HG03175 (cell line): ENCODE measurements around the gene RASGRF2.
"Not testable (repeated sequence)": the region's sequence is repeated elsewhere in the genome, so short reads cannot be mapped to it uniquely, and the experiment has no call there.

Experiments
- ATAC-seq: cut with Tn5 transposase; IDR thresholded peaks from one replicate; pipeline ENCODE4 v1.9.1; 2021; ENCODE audit warnings: mild to moderate bottlenecking, moderate library complexity; ENCODE audit not compliant: unreplicated experiment

Gene RASGRF2

GRCh38 chr5:81068635-81069034 is 108.5 kb downstream of the RASGRF2 start:
- no peak for ATAC-seq

GRCh38 chr5:81069990-81070389 is 109.8 kb downstream of the RASGRF2 start:
- no peak for ATAC-seq

GRCh38 chr5:81070571-81071255 is 110.5 kb downstream of the RASGRF2 start:
- no peak for ATAC-seq

- ATAC-seq = no peak
Observed at GRCh38 chr5:81075041-81075440, 114.9 kb downstream of the RASGRF2 start.

GRCh38 chr5:81077105-81077504 is 116.9 kb downstream of the RASGRF2 start:
- ATAC-seq = no peak

- ATAC-seq = no peak
Observed at GRCh38 chr5:81078930-81079329, 118.8 kb downstream of the RASGRF2 start.

- ATAC-seq = no peak
Observed at GRCh38 chr5:81080809-81081460, 120.8 kb downstream of the RASGRF2 start.

- ATAC-seq = no peak
Observed at GRCh38 chr5:81081461-81081835, 121.3 kb downstream of the RASGRF2 start.

GRCh38 chr5:81086881-81087281 is 126.7 kb downstream of the RASGRF2 start:
- ATAC-seq = no peak

GRCh38 chr5:81091199-81091598 is 131.0 kb downstream of the RASGRF2 start:
- ATAC-seq = no peak

GRCh38 chr5:81093536-81094196 is 133.5 kb downstream of the RASGRF2 start:
- ATAC-seq = no peak

GRCh38 chr5:81095835-81096234 is 135.7 kb downstream of the RASGRF2 start:
- no peak for ATAC-seq

GRCh38 chr5:81097713-81098112 is 137.6 kb downstream of the RASGRF2 start:
- ATAC-seq = no peak

GRCh38 chr5:81105261-81105877 is 145.2 kb downstream of the RASGRF2 start:
- no peak for ATAC-seq

- ATAC-seq = no peak
Observed at GRCh38 chr5:81115261-81115660, 155.1 kb downstream of the RASGRF2 start.

GRCh38 chr5:81117566-81117965 is 157.4 kb downstream of the RASGRF2 start:
- ATAC-seq = no peak

- no peak for ATAC-seq
Observed at GRCh38 chr5:81121273-81121672, 161.1 kb downstream of the RASGRF2 start.

GRCh38 chr5:81121836-81122630 is 161.9 kb downstream of the RASGRF2 start:
- no peak for ATAC-seq

- ATAC-seq = not testable (repeated sequence)
Observed at GRCh38 chr5:81124689-81125088, 164.5 kb downstream of the RASGRF2 start.

GRCh38 chr5:81125959-81126358 is 165.8 kb downstream of the RASGRF2 start:
- ATAC-seq = no peak

GRCh38 chr5:81128416-81128815 is 168.3 kb downstream of the RASGRF2 start:
- ATAC-seq = no peak
